Osteoblast (primary cell): ENCODE measurements around the gene THUMPD2. TPM values are rescaled to one million over a fixed set of nuclear protein-coding genes. Genes with fewer than 3 reads are reported as not detected.

Experiments
- DNase-seq: peaks from one replicate; pipeline ENCODE4 v3.0.0; 2011; ENCODE audit warnings: low spot score, mixed read lengths; ENCODE audit not compliant: insufficient read length; ENCODE audit errors: missing footprints
- H2AFZ ChIP-seq: 2 replicates; pipeline ENCODE4 v1.6.0; 2011; ENCODE audit warnings: mild to moderate bottlenecking, low read length
- H3K27ac ChIP-seq: 2 replicates; pipeline ENCODE4 v1.5.1; 2011; ENCODE audit warnings: mild to moderate bottlenecking, low read depth, low read length, moderate library complexity
- H3K27me3 ChIP-seq: 2 replicates; pipeline ENCODE4 v1.6.0; 2012; ENCODE audit warnings: mild to moderate bottlenecking, control low read depth, inconsistent platforms, low read length, moderate library complexity; ENCODE audit not compliant: insufficient read depth
- H3K36me3 ChIP-seq: 2 replicates; pipeline ENCODE4 v1.5.1; 2011; ENCODE audit warnings: mild to moderate bottlenecking, low read length, control low read depth, moderate library complexity; ENCODE audit not compliant: insufficient read depth
- H3K4me1 ChIP-seq: 2 replicates; pipeline ENCODE4 v1.5.1; 2011; ENCODE audit warnings: mild to moderate bottlenecking, low read length, control low read depth, moderate library complexity; ENCODE audit not compliant: insufficient read depth
- H3K4me2 ChIP-seq: 2 replicates; pipeline ENCODE4 v1.6.0; 2011; ENCODE audit warnings: mild to moderate bottlenecking, low read length; ENCODE audit not compliant: insufficient read depth
- H3K4me3 ChIP-seq: fragments of 200-600 bp; sonication (generic); 3 replicates; pipeline ENCODE4 v1.5.1; 2012; ENCODE audit warnings: mild to moderate bottlenecking, low read length, inconsistent platforms; ENCODE audit not compliant: insufficient read depth
- H3K79me2 ChIP-seq: 2 replicates; pipeline ENCODE4 v1.6.0; 2012; ENCODE audit warnings: mild to moderate bottlenecking, low read length, control low read depth, inconsistent platforms; ENCODE audit not compliant: insufficient read depth
- H3K9me3 ChIP-seq: 2 replicates; pipeline ENCODE4 v1.5.1; 2011; ENCODE audit warnings: low read depth, low read length, control low read depth
- H4K20me1 ChIP-seq: 2 replicates; pipeline ENCODE4 v1.6.0; 2012; ENCODE audit warnings: mild to moderate bottlenecking, low read length, control low read depth; ENCODE audit not compliant: insufficient read depth
- total RNA-seq: library from RNA; depleted of rRNA; stranded (reverse); fragments of >200 nt; gene quantifications from 2 replicates; pipeline ENCODE4 v1.2.3, GENCODE V29; 2012
- TF ChIP-seq, protein P1 (sequence below): IDR thresholded peaks from 2 replicates; pipeline ENCODE4 v1.5.1; 2011; ENCODE audit warnings: mild to moderate bottlenecking, low read depth, low read length, moderate library complexity; ENCODE audit errors: extremely low read depth

The THUMPD2 gene
- total RNA-seq, 1 donor: 8.0 TPM

GRCh38 chr2:39720970-39721369 is 58.1 kb downstream of the THUMPD2 start:
- Histone ChIP-seq H3K4me3 (no peak overlapping the region), H3K79me2 (no peaks in the 10 kb centered on the region), H2AFZ (no peak overlapping the region), H3K27ac (no peak overlapping the region), H4K20me1 (no peaks in the 10 kb centered on the region), H3K4me1 (peaks cover 28% of the 10 kb centered on the region), H3K9me3 (no peaks in the 10 kb centered on the region), H3K4me2 (no peak overlapping the region), H3K27me3 (no peaks in the 10 kb centered on the region), H3K36me3 (no peaks in the 10 kb centered on the region)
- TF ChIP-seq, protein P1, sequence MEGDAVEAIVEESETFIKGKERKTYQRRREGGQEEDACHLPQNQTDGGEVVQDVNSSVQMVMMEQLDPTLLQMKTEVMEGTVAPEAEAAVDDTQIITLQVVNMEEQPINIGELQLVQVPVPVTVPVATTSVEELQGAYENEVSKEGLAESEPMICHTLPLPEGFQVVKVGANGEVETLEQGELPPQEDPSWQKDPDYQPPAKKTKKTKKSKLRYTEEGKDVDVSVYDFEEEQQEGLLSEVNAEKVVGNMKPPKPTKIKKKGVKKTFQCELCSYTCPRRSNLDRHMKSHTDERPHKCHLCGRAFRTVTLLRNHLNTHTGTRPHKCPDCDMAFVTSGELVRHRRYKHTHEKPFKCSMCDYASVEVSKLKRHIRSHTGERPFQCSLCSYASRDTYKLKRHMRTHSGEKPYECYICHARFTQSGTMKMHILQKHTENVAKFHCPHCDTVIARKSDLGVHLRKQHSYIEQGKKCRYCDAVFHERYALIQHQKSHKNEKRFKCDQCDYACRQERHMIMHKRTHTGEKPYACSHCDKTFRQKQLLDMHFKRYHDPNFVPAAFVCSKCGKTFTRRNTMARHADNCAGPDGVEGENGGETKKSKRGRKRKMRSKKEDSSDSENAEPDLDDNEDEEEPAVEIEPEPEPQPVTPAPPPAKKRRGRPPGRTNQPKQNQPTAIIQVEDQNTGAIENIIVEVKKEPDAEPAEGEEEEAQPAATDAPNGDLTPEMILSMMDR: no peak
- no peak for DNase-seq

- Histone ChIP-seq H3K9me3 (no peaks in the 10 kb centered on the region), H3K79me2 (no peaks in the 10 kb centered on the region), H3K27me3 (no peaks in the 10 kb centered on the region), H3K36me3 (no peaks in the 10 kb centered on the region), H3K4me1 (peaks cover 13% of the 10 kb centered on the region), H3K27ac (no peak overlapping the region), H3K4me2 (no peak overlapping the region), H3K4me3 (no peak overlapping the region), H4K20me1 (no peaks in the 10 kb centered on the region), H2AFZ (no peak overlapping the region)
- TF ChIP-seq, protein P1: no peak
- no peak for DNase-seq
These were observed 59.7 kb downstream of the THUMPD2 start for GRCh38 chr2:39719317-39719716.

GRCh38 chr2:39718483-39718882 is 60.6 kb downstream of the THUMPD2 start:
- no peak overlapping the region for H3K4me3 ChIP-seq
- no peaks in the 10 kb centered on the region for H3K9me3 ChIP-seq
- no peaks in the 10 kb centered on the region for H3K27me3 ChIP-seq
- peaks cover 6% of the 10 kb centered on the region for H3K4me1 ChIP-seq
- peak; percentile 71 for DNase-seq
- H2AFZ ChIP-seq: peak overlapping the region; percentile 53
- no peaks in the 10 kb centered on the region for H4K20me1 ChIP-seq
- H3K79me2 ChIP-seq: no peaks in the 10 kb centered on the region
- peak overlapping the region; percentile 37 for H3K27ac ChIP-seq
- TF ChIP-seq, protein P1: no peak
- H3K36me3 ChIP-seq: no peaks in the 10 kb centered on the region
- peak overlapping the region; percentile 68 for H3K4me2 ChIP-seq

GRCh38 chr2:39717067-39717466 is 62.0 kb downstream of the THUMPD2 start:
- no peaks in the 10 kb centered on the region for H3K9me3 ChIP-seq
- TF ChIP-seq, protein P1: no peak
- H3K27ac ChIP-seq: no peak overlapping the region
- H3K27me3 ChIP-seq: no peaks in the 10 kb centered on the region
- H2AFZ ChIP-seq: no peak overlapping the region
- H3K4me3 ChIP-seq: no peak overlapping the region
- no peaks in the 10 kb centered on the region for H3K79me2 ChIP-seq
- no peaks in the 10 kb centered on the region for H3K36me3 ChIP-seq
- no peaks in the 10 kb centered on the region for H4K20me1 ChIP-seq
- peaks cover 3% of the 10 kb centered on the region for H3K4me1 ChIP-seq
- DNase-seq: no peak
- no peak overlapping the region for H3K4me2 ChIP-seq
